Common myeloid progenitor, CD34-positive (primary cell): ENCODE data around the gene MINPP1.

Experiments
- CTCF ChIA-PET: fragments of 350-600 bp; sonication (Branson Sonifier 250); formaldehyde crosslinking; loops from one replicate; lab custom pipeline; 2021; ENCODE audit warnings: antibody characterized with exemption; lab: Charles Lee
- POLR2A ChIA-PET: fragments of 350-600 bp; sonication (Branson Sonifier 250); formaldehyde crosslinking; loops from one replicate; lab custom pipeline; 2021; ENCODE audit warnings: antibody characterized with exemption; lab: Charles Lee
- DNase-seq, 3 donors: peaks; one replicate each; pipeline versions ENCODE4 v3.0.0 to v3.0.0-alpha.2; 2013
- H3K27ac ChIP-seq, 2 experiments: 1 replicate in 1 of 2; 2 replicates in 1 of 2; pipeline ENCODE4 v1.7.0; 2013; ENCODE audit warnings: inconsistent platforms in 2 of 2, low read length in 2 of 2, mild to moderate bottlenecking in 2 of 2, low read depth in 1 of 2, moderate library complexity in 1 of 2; ENCODE audit not compliant: severe bottlenecking in 2 of 2, insufficient read depth in 1 of 2, poor library complexity in 1 of 2
- H3K27me3 ChIP-seq, 5 experiments: replicated peaks in 2 of 5; 1 replicate in 3 of 5; 2 replicates in 2 of 5; pipeline versions ENCODE4 v1.6.1 to v1.7.0; 2013; ENCODE audit warnings: low read length in 4 of 5, mild to moderate bottlenecking in 2 of 5, moderate library complexity in 2 of 5, inconsistent platforms in 1 of 5; ENCODE audit not compliant: insufficient read depth in 5 of 5, control insufficient read depth in 4 of 5
- H3K36me3 ChIP-seq, 4 experiments: 1 replicate in 2 of 4; 2 replicates in 2 of 4; pipeline versions ENCODE4 v1.6.1 to v1.7.0; 2013; ENCODE audit warnings: low read length in 3 of 4, control low read depth in 1 of 4, mild to moderate bottlenecking in 1 of 4; ENCODE audit not compliant: control insufficient read depth in 4 of 4, insufficient read depth in 4 of 4
- H3K4me1 ChIP-seq, 4 experiments: 1 replicate in 3 of 4; 2 replicates in 1 of 4; pipeline versions ENCODE4 v1.6.1 to v1.7.1; 2013; ENCODE audit warnings: low read length in 3 of 4, mild to moderate bottlenecking in 3 of 4, control low read depth in 1 of 4, inconsistent platforms in 1 of 4, moderate library complexity in 1 of 4; ENCODE audit not compliant: control insufficient read depth in 4 of 4, insufficient read depth in 4 of 4; ENCODE audit errors: control extremely low read depth in 1 of 4
- H3K4me3 ChIP-seq, 7 experiments: 1 replicate in 4 of 7; 2 replicates in 3 of 7; pipeline versions ENCODE4 v1.5.1 to v1.7.0; 2013; ENCODE audit warnings: mild to moderate bottlenecking in 7 of 7, low read length in 6 of 7, moderate library complexity in 6 of 7, inconsistent platforms in 2 of 7, low read depth in 2 of 7, control low read depth in 1 of 7; ENCODE audit not compliant: insufficient read depth in 4 of 7, control insufficient read depth in 1 of 7; ENCODE audit errors: extremely low read depth in 1 of 7
- H3K9me3 ChIP-seq, 5 experiments: 1 replicate in 4 of 5; 2 replicates in 1 of 5; pipeline versions ENCODE4 v1.6.1 to v1.7.1; 2013; ENCODE audit warnings: low read length in 4 of 5, mild to moderate bottlenecking in 2 of 5, inconsistent platforms in 1 of 5, low read depth in 1 of 5, moderate library complexity in 1 of 5; ENCODE audit not compliant: control insufficient read depth in 4 of 5, insufficient read depth in 2 of 5; ENCODE audit errors: control extremely low read depth in 1 of 5
- WGBS: methylation state at CpG from one replicate; pipeline ENCODE4 v1.1.5; 2013; ENCODE audit not compliant: insufficient coverage; 5-methylcytosine and 5-hydroxymethylcytosine counted together

MINPP1 gene

DNA sequence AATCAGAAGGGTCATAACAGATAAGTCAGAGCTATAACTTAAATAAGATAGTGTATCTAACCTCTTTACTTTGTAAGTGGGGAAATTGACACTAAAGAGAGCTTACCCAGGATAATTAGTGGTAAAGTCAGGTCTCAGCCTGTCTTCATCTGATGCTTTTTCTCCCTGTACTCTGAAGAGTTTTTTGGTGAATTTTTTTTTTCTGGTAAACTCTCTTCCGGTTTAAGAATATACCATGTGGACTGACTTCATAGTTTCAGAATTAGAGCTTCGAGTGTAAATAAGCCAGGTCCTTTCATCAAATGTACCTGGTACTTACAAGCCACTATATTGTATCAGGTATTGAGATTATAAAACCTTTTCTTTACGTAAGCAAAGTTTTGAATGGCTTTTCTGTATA, 6.8 kb downstream of the MINPP1 start:
- Histone ChIP-seq H3K27ac (no peak overlapping the region), H3K27me3 (no peaks in the 10 kb centered on the region), H3K36me3 (peaks cover 10 to 49% (median 18%) of the 10 kb centered on the region in 4 experiments), H3K4me1 (peaks cover 0 to 9% (median 3%) of the 10 kb centered on the region in 4 experiments), H3K4me3 (no peak overlapping the region), H3K9me3 (no peaks in the 10 kb centered on the region)
- DNase-seq, result no peak
- whole genome bisulfite sequencing, result no CpG with 5 or more reads among the region's 3 CpGs
- ChIA-PET POLR2A (no interaction called here), CTCF (interaction anchor here (1.0 to 1.1 kb wide), 2 partner anchors 10 to 13 kb away, joined by 3 read pairs; no protein-coding TSS in a partner anchor)

DNA sequence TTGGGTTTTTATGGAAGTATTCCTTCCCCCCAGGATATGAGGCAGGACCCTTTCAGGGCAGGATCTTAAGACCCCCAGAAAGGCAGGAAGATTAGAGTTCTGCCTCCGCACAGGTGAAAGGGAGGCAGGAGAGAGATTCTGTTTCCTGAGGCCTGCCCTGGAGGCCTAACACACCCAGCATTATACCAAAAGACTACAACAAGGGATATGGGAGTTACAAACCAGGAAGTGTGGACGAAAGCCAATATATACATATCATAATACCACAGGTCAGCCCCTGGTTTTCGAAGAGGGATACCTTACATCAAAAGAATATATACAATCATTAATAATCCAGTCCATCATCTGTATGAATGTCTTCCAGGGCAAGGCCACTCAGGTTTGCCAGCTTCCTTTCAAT, 14.2 kb downstream of the MINPP1 start:
- POLR2A ChIA-PET, result interaction anchor here (1.2 kb wide), 1 partner anchor 14 kb away, joined by 3 read pairs; the partner anchor contains the start of gene MINPP1
- Histone ChIP-seq H3K4me1 (no peaks in the 10 kb centered on the region), H3K4me3 (no peak overlapping the region), H3K27me3 (no peaks in the 10 kb centered on the region), H3K27ac (no peak overlapping the region), H3K9me3 (no peaks in the 10 kb centered on the region), H3K36me3 (peaks cover 9 to 58% (median 26%) of the 10 kb centered on the region in 4 experiments)
- no peak for DNase-seq
- WGBS, result no CpG with 5 or more reads among the region's 3 CpGs
- CTCF ChIA-PET, result interaction anchor here (0.9 kb wide), 1 partner anchor 19 kb away, joined by 3 read pairs; no protein-coding TSS in a partner anchor

DNA sequence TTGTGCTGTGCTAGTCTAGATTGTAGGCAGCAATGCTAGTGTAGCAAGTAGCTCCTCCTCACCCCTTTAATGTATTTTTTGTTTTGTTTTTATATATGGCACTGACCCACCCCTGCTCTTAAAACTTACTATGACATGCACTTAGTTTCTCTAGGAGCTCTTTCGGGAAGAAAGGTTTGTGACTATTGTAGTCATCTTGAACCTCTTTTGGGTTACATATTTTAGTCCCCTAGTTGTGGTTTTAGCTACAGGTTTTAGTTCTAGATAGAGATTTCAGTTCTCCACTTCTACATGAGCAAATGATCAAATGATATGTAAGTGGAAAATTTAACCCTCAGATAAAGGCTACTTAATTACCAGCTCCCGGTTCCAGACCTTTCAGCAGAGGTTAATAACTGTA, 14.9 kb downstream of the MINPP1 start:
- WGBS, result no CpG with 5 or more reads among the region's 2 CpGs
- POLR2A ChIA-PET, result interaction anchor here (0.6 to 1.2 kb wide), 2 partner anchors 14 to 118 kb away, joined by 3 to 6 read pairs; partner anchors contain the start of gene MINPP1
- CTCF ChIA-PET, result interaction anchor here (0.9 kb wide), 1 partner anchor 19 kb away, joined by 3 read pairs; no protein-coding TSS in a partner anchor

DNA sequence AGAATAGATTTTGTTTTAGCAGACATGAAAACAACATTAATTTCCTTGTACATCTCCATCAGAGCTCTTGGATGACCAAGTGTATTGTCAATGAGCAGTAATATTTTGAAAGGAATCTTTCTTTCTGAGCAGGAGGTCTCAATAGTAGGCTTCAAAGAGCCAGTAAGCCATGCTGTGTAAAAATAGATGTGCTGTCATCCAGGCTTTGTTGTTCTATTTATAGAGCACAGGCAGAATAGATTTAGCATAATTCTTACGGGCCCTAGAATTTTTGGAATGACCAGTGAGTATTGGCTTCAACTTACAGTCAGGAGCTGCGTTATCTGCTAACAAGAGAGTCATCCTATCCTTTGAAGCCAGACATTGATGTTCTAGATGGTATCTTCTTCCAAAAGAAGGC, 19.0 kb downstream of the MINPP1 start:
- WGBS, result 88% methylated on average over 1 of the region's 2 CpGs
- POLR2A ChIA-PET, result no interaction called here
- Histone ChIP-seq H3K36me3 (peaks cover 9 to 46% (median 19%) of the 10 kb centered on the region in 4 experiments), H3K9me3 (peaks cover 0 to 6% (median 3%) of the 10 kb centered on the region in 5 experiments), H3K4me1 (no peaks in the 10 kb centered on the region), H3K4me3 (no peak overlapping the region), H3K27ac (no peak overlapping the region), H3K27me3 (no peaks in the 10 kb centered on the region)
- CTCF ChIA-PET, result interaction anchor here (0.8 kb wide), 1 partner anchor 13 kb away, joined by 3 read pairs; no protein-coding TSS in a partner anchor
- DNase-seq, result no peak

More for the DNA sequence above, 14.9 kb downstream of the MINPP1 start:
- Histone ChIP-seq H3K36me3 (peaks cover 9 to 57% (median 24%) of the 10 kb centered on the region in 4 experiments), H3K27ac (no peak overlapping the region), H3K9me3 (no peaks in the 10 kb centered on the region), H3K4me3 (no peak overlapping the region), H3K27me3 (no peaks in the 10 kb centered on the region), H3K4me1 (no peaks in the 10 kb centered on the region)
- no peak for DNase-seq

DNA sequence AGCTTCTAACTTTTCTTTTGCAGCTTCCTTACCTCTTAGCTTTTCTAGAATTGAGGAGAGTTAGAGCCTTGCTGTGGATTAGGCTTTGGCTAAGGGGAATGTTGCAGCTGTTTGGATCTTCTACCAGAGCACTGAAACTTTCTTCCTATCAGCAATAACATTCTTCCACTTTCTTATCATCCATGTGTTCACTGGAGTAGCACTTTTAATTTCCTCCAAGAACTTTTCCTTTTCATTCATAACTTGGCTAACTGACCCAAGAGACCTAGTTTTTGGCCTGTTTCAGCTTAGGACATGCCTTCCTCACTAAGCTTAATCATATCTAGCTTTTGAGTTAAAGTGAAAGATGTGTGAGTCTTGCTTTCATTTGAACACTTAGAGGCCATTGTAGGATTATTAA, 19.6 kb downstream of the MINPP1 start:
- DNase-seq, result no peak
- H3K36me3 ChIP-seq, result peaks cover 9 to 40% (median 16%) of the 10 kb centered on the region in 4 experiments
- H3K27ac ChIP-seq, result no peak overlapping the region
- ChIA-PET CTCF (interaction anchor here (0.8 kb wide), 1 partner anchor 13 kb away, joined by 3 read pairs; no protein-coding TSS in a partner anchor), POLR2A (no interaction called here)
- H3K9me3 ChIP-seq, result peaks cover 0 to 6% (median 3%) of the 10 kb centered on the region in 5 experiments
- H3K27me3 ChIP-seq, result no peaks in the 10 kb centered on the region
- H3K4me3 ChIP-seq, result no peak overlapping the region
- H3K4me1 ChIP-seq, result no peaks in the 10 kb centered on the region

DNA sequence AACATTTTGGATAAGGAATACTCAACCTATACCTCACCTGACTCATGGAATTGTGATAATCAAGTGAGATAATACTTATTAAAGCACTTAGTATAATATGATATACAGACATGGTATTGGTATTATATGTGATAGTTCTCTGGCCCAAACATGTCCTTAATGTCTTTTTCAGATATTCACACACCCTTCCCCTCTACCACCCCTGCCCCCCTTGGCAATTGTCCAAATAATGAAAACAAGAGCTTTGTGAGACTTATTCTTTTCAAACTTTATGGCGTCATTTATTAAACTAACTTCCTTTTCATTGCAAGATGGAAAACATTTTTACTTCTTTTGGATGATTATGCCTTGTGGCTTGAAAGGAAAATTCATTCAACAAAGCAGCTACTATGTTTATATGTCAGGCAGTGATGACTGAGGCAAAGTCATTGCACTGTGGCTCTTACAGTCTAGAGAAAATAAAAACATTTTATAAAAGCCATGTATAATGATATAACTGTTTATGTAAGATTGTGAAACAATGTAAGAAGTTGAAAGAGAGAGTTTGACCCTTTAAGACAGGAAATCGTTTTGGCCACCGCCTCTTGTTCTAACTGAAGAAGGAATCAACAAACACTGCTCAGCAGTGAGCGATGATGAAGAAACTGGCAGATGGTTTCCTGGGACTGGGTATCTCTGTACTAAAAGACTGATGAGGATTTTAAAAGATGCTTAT, 27.4 kb downstream of the MINPP1 start:
- DNase-seq, result peak in 1 of 3 donors; percentile 3
- Histone ChIP-seq H3K4me3 (no peak overlapping the region), H3K27ac (no peak overlapping the region), H3K4me1 (peaks cover 0 to 3% (median 1%) of the 10 kb centered on the region in 4 experiments), H3K27me3 (no peaks in the 10 kb centered on the region), H3K36me3 (peaks cover 5 to 27% (median 10%) of the 10 kb centered on the region in 4 experiments), H3K9me3 (peaks cover 0 to 6% (median 4%) of the 10 kb centered on the region in 5 experiments)
- WGBS, result 84% methylated on average over 3 of the region's 4 CpGs
- CTCF ChIA-PET, result interaction anchor here (0.6 to 1.4 kb wide), 2 partner anchors 237 to 593 kb away, joined by 3 to 4 read pairs; no protein-coding TSS in a partner anchor
- POLR2A ChIA-PET, result no interaction called here

DNA sequence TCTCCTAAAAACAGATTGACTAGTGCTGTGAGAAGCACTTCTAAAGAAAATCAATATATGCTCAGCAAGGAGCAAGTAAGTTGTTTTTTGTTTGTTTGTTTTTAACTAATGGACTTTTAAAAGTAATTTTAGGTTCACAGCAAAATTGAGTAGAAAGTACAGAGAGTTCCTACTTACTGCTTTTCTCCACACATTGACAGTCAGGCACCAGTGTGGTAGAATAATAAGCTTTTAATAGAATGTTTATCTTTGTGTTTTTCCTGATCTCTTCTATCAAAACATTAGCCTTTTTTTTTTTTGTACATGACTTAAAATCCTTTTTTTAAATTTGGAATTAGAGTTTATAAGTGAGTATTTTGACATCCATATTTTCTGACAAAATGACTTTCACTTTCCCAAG, 28.0 kb downstream of the MINPP1 start:
- no peaks in the 10 kb centered on the region for H3K27me3 ChIP-seq
- ChIA-PET POLR2A (no interaction called here), CTCF (interaction anchor here (0.6 to 1.4 kb wide), 5 partner anchors 19 to 592 kb away, joined by 3 to 5 read pairs (median 4); no protein-coding TSS in a partner anchor)
- no peak for DNase-seq
- H3K9me3 ChIP-seq, result peaks cover 0 to 6% (median 4%) of the 10 kb centered on the region in 5 experiments
- no peak overlapping the region for H3K27ac ChIP-seq
- peaks cover 0 to 3% (median 1%) of the 10 kb centered on the region in 4 experiments for H3K4me1 ChIP-seq
- H3K4me3 ChIP-seq, result no peak overlapping the region
- peaks cover 5 to 24% (median 10%) of the 10 kb centered on the region in 4 experiments for H3K36me3 ChIP-seq
